ENCODE results near the gene STK32C. TPM values are rescaled to one million over a fixed set of nuclear protein-coding genes. Genes with fewer than 3 reads are reported as not detected.

The STK32C gene
- total RNA-seq, 6 donors from 2014 or later: 4.8 to 18.3 (median 15.6) TPM

DNA sequence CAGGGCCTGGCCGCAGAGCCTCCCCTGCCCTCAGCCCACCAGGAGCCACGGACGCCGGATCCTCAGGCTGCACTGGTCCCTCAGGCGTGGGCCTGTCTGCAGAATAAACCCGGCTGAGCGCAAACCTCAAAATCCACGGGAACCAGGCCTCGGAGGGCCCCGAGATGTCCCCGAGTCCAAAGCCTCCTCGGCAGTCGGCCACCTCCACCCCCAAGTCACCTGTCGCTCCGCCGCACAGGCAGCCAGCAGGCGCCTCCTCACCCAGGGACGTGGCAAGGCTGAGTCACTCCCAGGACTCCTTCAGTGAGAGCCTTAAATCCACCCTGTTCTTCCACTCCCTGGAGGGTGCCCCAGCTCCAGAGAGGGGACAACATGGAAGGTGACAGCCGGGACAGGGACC, 33.2 kb downstream of the STK32C start:
- ATAC-seq (ENCODE audit: low FRiP score in 2 of 2): no peak

DNA sequence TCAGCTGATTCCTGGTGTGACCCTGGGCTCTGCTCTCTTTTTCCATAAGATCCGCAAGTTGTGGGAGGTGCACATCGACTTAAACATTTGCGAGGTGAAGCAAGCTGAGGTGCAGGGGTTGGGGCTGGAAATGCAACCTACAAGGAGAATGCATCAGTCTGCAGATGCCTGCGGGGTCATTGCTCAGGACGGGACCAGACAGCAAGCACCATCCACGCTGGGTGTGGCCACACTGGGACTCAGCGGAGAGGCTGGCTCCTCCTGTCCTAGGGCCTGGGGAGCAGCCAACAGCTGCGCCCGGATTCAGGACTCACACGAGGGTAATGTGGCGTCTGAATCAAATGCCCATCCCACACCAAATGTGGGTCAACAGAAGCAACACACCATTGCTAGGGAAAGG, 33.8 kb downstream of the STK32C start:
- Histone ChIP-seq H3K27me3 (no peaks in the 10 kb centered on the region), H3K4me1 (peaks cover 8 to 15% (median 11%) of the 10 kb centered on the region in 4 donors), H3K27ac (no peak overlapping the region), H3K36me3 (no peaks in the 10 kb centered on the region), H3K9me3 (no peaks in the 10 kb centered on the region), H3K4me3 (no peak overlapping the region)
- no peak for ATAC-seq (ENCODE audit: low FRiP score in 2 of 2)
- TF ChIP-seq POLR2A (IDR thresholded peaks at IDR 0.05) (no peak), EP300 (IDR thresholded peaks at IDR 0.05) (no peak)
- TF ChIP-seq, protein P1, sequence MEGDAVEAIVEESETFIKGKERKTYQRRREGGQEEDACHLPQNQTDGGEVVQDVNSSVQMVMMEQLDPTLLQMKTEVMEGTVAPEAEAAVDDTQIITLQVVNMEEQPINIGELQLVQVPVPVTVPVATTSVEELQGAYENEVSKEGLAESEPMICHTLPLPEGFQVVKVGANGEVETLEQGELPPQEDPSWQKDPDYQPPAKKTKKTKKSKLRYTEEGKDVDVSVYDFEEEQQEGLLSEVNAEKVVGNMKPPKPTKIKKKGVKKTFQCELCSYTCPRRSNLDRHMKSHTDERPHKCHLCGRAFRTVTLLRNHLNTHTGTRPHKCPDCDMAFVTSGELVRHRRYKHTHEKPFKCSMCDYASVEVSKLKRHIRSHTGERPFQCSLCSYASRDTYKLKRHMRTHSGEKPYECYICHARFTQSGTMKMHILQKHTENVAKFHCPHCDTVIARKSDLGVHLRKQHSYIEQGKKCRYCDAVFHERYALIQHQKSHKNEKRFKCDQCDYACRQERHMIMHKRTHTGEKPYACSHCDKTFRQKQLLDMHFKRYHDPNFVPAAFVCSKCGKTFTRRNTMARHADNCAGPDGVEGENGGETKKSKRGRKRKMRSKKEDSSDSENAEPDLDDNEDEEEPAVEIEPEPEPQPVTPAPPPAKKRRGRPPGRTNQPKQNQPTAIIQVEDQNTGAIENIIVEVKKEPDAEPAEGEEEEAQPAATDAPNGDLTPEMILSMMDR (IDR thresholded peaks at IDR 0.05): no peak
- peak in 1 of 2 donors; percentile 32 for DNase-seq
- 89 to 92% methylated on average over 11 of the region's 11 CpGs for WGBS, 2 donors

More for the DNA sequence above, 33.2 kb downstream of the STK32C start:
- TF ChIP-seq EP300 (IDR thresholded peaks at IDR 0.05) (no peak), POLR2AphosphoS5 (IDR thresholded peaks at IDR 0.05) (no peak), POLR2A (IDR thresholded peaks at IDR 0.05) (no peak)
- TF ChIP-seq, protein P1 (IDR thresholded peaks at IDR 0.05): no peak
- H3K9me3 ChIP-seq: no peaks in the 10 kb centered on the region
- H3K4me3 ChIP-seq: no peak overlapping the region
- 94% methylated on average over 18 of the region's 19 CpGs; no CpG with 5 or more reads in 1 of the 2 donors for WGBS, 2 donors
- DNase-seq: peak in 1 of 2 donors; percentile 74
- no peaks in the 10 kb centered on the region for H3K36me3 ChIP-seq
- H3K27ac ChIP-seq: no peak overlapping the region
- no peaks in the 10 kb centered on the region for H3K27me3 ChIP-seq
- H3K4me1 ChIP-seq: peaks cover 8 to 15% (median 11%) of the 10 kb centered on the region in 4 donors

DNA sequence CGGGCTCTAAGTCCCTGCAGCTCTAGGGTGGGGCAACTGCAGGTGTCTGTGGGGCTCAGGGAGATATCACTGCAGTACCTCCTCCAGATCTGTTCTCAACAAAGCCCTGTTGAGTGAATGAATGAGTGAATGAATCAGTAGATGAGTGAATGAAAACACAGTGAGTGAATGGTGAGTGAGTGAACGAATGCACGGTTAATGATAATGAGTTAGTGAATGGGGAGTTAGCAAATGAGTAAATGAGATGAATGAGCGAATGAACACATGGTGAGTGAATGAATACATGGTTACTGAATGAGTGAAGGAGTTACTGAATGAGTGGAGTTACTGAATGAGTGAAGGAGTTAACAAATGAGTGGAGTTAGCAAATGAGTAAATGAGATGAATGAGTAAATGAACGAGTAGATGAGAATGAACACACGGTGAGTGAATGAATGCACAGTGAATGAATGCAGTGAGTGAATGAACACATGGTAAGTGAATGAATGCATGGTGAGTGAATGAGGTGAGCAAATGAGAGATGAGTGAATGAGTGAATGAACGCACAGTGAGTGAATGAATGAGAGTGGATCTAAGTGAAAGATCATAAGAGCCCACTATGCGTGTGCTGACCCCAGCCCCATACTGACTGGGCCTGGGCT, 34.3 kb downstream of the STK32C start:
- Histone ChIP-seq H3K27me3 (no peaks in the 10 kb centered on the region), H3K4me3 (no peak overlapping the region), H3K36me3 (no peaks in the 10 kb centered on the region), H3K27ac (no peak overlapping the region), H3K4me1 (peaks cover 8 to 15% (median 11%) of the 10 kb centered on the region in 4 donors), H3K9me3 (no peaks in the 10 kb centered on the region)
- DNase-seq: no peak
- TF ChIP-seq POLR2AphosphoS5 (IDR thresholded peaks at IDR 0.05) (no peak), POLR2A (IDR thresholded peaks at IDR 0.05) (no peak), EP300 (IDR thresholded peaks at IDR 0.05) (no peak)
- TF ChIP-seq, protein P1 (IDR thresholded peaks at IDR 0.05): no peak
- WGBS, 2 donors: 90 to 93% methylated on average over 8 of the region's 8 CpGs
- ATAC-seq (ENCODE audit: low FRiP score in 2 of 2): no peak

DNA sequence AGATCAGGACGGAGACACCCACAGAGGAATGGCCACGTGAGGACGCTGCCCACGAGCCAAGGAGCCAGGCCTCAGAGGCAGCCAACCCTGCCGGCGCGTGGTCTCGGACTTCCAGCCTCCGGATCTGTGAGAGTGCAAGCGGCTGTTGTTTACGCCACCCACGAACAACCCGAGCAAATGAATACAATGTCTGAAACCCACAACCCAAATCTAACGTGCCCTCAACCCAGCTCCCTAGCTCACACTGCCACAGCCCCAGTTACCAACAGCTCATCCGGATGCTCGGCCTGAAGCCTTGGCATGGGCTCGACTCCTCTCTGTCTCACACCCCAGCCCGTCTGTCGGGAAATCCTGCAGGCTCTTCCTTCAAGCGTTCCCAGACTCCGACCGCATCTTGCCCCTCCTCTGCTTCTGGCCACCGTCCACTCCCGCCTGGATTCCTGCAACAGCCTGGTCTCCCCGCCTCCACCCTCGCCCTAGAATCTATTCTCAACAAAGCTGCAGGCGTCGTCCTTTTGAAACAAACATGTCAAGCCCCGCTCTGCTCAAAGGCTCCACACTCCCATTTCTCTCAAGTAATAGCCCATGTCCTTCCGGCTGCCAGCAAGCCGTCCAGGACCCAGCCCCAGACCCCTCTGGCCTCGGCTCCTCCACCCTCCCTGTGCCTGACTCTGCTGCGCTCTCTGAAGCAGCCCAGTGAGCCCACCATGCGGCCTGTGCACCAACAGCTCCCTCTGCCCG, 35.3 kb downstream of the STK32C start:
- Histone ChIP-seq H3K36me3 (no peaks in the 10 kb centered on the region), H3K9me3 (no peaks in the 10 kb centered on the region), H3K27ac (no peak overlapping the region), H3K27me3 (no peaks in the 10 kb centered on the region), H3K4me1 (peaks cover 8 to 15% (median 11%) of the 10 kb centered on the region in 4 donors), H3K4me3 (no peak overlapping the region)
- TF ChIP-seq, protein P1 (IDR thresholded peaks at IDR 0.05): no peak
- TF ChIP-seq POLR2A (IDR thresholded peaks at IDR 0.05) (no peak), EP300 (IDR thresholded peaks at IDR 0.05) (no peak), POLR2AphosphoS5 (IDR thresholded peaks at IDR 0.05) (no peak)
- 54 to 62% methylated on average over 35 of the region's 35 CpGs for WGBS, 2 donors
- ATAC-seq (ENCODE audit: low FRiP score in 2 of 2) (peak in 1 of 2 donors; percentile 77), DNase-seq (peak in 1 of 2 donors; percentile 75)

Data from upper lobe of left lung (tissue), 6 donors.